HT1080 (cell line): Measurements from ENCODE around the gene IDUA. TPM values are rescaled to one million over a fixed set of nuclear protein-coding genes. Genes with fewer than 3 reads are reported as not detected.
A peak's percentile ranks its signal among the peaks of the same experiment; 100 is the strongest.

Experiments used
- DNase-seq: peaks from one replicate; pipeline ENCODE4 v3.0.0-alpha.2; 2015; ENCODE audit warnings: low read depth
- total RNA-seq: library from RNA; depleted of rRNA; stranded (reverse); fragments of >200 nt; shearing (Covaris generic); gene quantifications from 2 replicates; pipeline ENCODE4 v1.2.3, GENCODE V29; 2014

IDUA gene
- total RNA-seq, 1 experiment from 2014 or later, result 8.2 TPM

DNA sequence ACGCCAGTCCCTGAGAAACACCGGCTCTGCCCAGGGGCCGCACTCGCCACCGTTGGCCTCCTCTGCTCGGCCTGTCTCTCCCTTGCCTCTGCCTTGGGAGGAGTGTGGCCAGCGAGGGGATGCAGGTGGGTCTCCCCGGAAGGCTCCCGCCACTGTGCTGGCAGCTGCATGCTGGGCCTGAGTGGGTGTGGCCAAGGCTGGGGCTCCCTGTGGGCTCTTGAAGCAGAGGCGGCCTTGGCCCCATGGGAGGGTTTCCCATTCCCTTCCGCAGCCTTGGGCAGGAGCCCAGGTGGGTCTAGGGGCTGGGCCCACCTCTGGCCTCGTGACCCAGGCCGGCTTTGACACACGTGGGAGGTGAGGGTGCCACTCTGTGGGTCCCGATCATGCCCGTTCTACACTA, 43.7 kb downstream of the IDUA start:
- no peak for DNase-seq

DNA sequence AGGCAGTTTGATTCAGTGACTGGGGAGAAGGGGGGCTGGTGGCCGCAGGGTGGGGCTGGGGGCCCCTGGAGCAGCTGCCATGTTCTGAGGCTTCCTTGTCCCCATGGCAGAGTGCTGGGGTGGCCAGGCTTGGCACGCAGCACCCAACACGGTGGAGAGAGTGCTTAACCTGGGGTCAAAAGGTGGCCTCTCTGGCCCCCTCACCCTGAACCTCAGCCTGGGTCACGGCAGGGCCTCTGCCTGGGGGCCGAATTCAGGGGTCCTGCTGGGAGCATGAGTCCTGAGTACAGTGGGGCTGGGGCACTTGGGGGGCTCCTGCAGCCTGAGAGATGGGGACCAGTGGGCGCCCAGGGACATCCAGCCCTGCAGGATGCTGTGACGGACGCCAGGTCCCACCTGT, 44.5 kb downstream of the IDUA start:
- DNase-seq, result no peak

DNA sequence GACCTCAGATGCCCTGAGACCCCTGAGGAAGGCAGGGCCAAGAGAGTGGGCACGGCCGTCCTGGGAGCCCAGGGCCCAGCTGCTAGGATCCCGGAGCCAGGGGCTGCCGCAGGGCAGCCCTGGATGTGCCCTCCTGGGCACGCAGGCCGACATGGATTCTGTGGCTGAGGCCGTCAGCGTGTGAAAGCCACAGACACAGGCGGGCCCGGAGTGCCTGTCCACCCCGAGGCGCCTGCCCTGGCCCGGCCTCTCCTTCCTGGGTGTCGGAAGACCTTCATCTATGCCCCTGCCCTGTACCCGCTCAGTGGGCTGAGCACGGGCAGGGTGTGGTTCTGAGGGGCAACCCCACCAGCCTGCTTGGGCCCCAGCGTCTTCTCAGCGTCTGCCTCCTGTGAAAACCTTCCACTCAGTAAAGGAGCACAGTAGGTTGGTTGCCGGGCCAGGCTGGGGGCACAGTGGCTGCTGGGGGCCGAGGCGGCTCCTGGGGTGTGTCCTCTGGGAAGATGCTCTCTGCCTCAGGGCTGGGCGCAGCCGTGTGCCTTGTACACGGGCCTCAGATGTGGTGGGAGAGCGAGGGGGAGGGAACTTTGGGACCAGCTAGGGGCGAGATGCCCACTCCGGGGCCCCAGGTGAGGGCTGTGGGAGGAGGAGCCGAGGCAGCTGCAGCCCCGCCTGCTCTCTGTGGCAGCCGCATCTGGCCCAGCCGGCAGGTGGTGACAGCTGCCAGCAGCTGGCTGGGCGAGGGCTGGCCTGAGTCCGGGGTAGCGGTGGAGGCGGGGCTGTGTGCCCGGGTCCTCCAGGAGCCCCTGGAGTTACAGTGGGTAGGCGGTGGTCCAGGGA, 45.3 kb downstream of the IDUA start:
- DNase-seq, result no peak

DNA sequence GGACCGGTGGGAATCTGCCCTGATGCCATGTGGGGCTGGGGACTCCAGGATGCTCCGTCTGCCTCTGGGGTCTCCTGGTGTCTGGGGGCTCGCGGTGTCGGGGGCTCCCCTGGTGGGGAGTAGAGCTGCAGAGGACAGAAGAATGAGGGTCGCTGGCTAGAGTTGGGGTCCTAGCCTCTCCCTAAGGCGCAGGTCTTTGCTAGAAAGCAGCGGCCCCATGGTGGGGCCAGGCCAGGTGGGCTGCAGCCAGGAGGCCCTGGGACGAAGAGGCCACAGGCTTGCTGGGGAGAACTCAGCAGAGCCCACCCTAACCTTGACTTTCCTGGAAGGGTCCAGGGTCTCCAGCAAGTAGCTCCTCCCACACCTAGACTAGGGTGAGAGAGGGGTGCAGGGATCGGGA, 46.0 kb downstream of the IDUA start:
- DNase-seq, result no peak

DNA sequence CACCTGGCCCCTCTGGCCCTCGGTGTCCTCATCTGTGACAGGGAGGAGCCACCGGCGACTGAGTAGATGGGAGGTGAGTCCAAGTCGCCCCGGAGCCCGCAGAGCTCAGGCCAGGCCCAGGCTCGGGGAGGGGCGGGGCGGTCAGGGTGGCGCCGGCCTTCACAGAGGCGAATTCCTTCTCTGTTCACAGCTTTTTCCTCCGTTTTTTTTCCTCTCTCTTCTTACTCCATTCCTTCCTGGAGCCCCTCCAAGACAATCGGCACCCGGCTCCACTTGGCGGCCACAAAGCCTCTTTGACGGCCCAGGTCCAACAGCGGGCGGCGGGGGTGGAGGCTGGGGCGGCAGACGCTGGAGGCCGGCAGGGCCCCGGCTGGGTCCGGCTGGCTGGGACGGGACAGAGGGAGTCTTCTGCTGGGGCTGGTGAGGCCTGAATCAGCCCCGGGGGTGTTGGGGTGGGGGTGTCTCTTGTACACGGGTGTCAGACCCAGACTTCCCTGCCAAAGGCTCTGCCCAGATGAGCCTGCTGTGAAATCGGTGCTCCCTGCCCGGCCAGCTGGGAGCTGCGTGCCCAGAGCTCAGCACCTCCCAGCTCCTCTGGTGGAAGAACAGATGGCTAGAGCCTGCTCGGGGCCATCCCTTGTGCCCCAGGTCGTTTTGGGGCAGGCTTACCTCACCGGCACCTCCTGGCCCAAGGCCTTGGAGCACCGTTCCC, 47.2 kb downstream of the IDUA start:
- no peak for DNase-seq

DNA sequence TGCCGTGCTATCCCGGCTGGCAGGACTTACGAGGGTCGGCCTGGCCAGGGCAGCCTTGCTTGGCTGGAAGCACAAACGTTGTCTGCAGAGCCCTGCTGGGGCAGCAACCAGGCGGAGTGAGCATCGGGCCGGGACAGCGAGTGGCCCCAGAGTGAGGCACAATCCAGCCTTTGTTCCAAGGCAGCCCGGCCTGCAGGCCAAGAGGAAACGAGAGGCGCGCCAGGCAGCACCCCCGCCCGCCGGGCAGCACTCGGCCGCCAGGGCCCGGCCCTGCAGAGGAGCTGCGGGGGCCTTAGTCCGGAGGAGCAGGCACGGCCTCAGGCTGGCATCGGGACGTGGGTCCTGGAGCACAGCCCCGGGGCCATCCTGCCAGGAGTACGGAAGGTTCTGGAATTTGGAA, 48.7 kb downstream of the IDUA start:
- no peak for DNase-seq

DNA sequence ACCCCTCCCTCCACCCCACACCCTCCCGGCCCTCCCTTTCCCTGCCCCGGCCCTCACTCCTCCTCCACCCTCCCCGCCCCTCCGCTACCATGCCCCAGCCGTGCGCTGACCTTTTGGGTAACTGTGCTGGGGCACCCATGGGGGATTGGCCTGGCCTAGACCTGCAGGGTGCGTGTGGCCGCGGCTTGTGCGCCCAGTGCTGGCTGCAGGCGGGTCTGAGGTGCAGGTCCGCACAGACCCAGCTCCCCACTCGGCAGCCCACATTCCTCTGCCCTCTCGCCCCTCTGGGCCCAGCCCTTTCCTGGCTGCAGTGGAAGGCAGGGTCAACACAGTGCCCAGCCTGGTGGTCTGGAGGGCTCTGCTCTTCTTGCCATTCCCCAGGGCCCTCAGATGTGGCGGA, 49.3 kb downstream of the IDUA start:
- no peak for DNase-seq

DNA sequence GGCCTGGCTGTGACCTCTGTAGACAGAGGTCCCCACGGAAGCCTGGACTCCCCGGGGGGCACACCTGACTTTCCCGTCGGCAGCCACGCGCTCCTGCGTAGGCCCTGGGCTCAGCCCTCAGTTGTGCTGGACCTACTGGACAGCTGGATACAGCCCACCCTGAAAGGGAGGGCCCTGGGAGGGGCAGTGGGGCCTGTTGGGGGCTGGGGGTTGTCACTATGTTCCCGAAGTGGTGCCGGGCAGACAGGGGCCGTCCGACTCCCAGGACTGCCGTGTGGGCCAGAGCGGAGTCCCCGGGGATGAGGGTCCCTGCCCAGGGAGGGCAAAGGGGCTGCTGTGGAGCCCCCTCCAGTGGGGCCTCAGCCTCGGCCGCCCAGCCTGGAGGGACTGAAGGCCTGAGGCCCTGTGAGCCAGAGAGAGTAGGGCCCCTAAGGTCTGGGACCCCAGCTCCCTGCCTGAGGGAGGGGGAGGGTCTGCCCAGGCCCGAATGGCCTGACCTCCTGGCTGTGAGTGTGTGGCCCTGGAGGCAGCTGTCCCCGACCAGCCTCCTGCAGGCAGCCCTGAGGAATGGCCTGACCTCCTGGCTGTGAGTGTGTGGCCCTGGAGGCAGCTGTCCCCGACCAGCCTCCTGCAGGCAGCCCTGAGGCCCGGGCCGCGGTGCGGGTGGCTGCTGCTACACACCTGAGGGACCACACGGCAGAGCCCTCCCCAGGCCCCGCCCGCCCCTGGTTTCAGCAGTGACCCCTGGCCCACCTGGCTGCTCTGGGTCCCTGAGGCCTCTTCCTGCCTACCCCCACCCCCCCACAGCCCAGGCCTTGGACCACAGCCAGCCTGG, 50.3 kb downstream of the IDUA start:
- no peak for DNase-seq

DNA sequence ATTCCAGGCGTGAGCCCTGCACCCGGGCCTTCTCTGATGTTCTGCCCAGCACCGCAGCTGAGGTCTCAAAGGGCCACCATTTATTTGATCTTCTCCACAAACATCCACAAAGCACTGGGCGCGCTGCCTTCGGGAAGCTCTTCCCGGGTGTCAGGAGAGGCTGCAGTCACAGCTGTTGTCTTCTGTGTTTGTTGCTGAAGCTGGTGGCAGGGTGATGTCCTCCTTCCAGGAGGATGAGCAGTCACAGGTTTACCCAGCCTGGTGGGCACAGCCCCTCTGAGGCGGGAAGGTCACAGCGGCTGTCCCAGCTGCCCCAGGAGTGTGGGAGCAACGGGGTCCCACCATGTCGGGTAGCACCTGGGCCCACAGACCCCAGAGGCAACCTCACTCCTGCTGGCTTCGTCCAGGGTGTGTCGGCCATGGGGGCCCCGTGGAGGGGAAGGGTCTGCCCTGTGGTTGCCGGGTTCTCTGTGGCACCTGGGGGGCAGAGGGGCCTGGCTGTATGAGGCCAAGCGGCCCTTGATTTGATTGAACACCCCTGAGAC, 52.2 kb downstream of the IDUA start:
- DNase-seq, result no peak

DNA sequence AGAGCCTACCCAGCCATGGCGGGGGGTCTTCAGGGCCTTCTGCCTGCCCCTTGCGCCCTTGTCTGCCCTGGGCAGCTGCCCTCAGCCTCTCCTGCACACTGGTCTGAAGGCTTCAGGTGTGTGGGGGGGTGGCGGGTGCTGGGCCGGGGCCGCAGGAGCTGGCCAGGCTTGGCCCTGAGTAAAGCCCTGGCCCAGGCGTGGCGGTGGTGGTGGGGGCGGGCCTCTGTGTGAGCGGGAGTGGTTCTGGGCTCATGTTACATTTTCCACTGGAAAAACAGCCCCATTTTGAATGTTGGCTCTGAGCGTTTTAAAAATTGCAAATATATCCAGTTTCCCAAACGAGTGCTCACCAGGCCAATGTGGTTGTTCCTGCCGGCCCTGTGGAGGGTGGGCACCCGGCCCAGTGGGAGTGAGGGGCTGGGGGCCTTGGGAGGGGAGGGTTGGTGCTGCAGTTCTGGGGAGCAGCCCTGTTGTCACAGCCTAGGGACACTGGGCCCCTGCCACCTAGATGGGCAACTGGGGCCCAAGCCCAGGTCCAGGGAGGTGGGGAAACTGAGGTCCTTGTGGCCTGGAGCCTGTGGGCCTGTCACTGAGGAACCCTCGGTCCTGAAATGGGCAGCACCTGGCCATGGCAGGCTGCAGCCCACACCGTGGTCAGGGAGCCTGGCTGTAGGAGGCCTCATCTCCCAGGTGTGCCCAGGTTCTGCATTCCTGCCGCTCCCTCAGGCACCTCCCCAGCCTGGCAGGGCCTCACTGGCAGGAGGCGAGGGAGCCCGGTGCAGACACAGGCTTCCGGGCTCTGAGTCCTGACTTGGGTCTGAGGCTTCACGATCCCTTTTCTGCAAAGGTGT, 52.9 kb downstream of the IDUA start:
- no peak for DNase-seq

DNA sequence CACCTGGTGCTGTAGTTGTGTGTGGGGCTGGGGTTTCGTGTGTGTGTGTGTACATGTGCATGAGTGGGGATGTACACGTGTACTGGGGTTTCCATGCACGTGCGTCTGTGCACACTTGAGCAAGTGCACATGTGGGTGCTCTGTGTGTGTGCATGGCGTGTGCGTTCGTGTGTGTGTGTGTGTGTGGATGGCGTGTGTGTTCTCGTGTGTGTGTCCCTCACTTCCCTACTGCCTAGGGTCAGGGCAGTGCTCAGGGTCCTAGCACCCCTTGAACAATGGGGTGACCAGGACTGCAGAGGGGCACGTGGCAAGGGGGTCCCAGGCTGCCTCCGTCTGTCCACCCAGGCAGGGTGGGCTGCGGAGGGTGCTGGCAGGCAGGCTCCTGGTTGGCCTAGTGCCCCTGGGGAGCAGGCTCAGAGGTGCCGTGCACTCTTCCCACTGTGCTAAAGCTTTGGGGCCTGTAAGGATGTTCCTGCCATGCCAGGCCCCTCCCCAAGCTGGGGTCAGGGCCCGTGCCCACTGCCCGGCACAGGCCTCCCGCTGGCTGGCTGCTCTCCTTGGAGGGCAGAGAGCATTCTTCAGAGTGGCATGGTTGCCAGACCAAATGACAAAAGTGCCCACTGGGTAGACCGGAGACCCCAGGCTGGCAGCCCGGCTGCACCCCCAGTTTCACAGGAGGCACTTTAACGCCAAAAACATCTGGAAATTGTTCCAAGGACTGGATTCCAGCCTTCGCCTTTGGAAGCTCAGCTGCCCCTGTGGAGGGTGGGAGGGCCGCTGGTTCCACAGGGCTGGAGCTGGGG, 53.7 kb downstream of the IDUA start:
- no peak for DNase-seq

DNA sequence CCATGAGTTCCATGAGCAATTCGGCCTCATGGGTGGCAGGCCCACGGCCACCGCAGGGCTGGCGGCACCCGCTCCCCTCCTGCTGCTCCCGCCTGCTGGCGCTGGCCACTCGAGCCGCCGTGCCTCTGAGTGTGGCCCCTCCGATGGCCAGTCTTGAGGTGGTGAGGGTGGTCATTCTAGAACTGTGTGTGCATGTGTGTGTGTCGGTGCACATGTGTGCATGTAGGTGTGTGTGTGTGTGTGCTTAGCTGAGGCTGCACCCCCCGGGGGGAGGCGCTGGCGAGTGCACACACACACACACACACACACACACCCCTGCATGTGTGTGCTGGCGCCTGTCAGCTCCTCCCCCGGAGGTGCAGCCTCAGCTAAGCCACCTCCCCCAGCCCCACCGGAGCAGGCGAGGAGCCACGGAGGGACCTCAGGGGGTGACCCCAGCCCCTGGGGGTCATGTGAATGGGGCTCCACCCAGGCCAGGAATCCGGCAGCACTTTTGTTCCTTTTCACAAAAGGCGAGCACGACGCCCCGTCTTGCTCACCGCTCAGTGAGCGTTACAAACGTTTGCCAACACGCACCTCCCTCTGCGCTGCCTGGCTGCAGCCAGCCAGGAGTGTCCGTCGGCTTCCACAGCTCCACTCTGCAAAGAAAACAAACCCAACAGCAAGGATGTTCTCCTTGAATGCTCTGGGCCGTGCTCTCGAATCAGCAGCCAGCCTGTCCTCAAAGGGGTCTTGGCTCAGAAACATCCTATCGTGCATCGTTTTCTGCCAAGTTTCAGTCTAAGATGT, 54.5 kb downstream of the IDUA start:
- DNase-seq, result no peak

DNA sequence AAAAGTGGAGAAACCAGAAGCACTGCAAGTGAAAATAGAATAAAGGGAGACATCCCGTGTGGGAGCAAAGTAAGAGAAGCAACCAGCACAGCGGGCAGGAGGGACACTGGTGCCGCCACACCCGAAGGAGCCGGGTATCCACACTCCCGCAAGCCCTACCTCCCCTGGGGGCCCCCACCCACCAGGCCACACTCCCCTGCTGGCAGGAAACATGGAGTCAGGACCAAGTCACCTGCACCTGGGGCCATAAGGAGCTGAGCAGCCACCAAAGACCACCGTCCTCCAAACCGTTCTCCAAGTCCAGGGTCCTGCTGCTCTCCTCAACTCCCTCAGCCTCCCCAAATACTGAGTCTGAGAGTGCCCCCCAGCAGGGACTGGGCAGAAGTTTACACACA, 55.1 kb downstream of the IDUA start:
- no peak for DNase-seq

DNA sequence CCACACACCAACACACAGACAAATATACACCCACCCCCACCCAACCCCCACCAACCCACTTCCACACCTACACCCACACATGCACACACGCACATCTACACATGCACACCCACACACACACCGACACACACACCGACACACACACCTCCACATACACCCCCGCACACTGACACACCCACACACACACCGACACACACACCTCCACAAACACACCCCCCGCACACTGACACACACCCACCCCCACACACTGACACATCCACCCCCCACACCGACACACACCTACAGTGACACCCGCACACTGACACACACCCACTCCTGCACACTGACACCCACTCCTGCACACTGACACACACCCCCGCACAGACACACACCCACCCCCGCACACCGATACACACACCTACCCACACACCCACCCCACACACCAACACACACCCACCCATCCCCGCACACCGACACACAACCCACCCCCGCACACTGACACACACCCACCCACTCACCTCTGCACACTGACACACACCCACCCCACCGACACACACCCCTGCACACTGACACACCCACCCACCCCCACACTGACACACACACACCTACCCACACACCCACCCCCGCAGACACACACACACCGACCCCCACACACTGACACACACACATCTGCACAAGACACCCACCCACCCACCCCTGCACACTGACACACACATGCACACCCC, 55.7 kb downstream of the IDUA start:
- no peak for DNase-seq

DNA sequence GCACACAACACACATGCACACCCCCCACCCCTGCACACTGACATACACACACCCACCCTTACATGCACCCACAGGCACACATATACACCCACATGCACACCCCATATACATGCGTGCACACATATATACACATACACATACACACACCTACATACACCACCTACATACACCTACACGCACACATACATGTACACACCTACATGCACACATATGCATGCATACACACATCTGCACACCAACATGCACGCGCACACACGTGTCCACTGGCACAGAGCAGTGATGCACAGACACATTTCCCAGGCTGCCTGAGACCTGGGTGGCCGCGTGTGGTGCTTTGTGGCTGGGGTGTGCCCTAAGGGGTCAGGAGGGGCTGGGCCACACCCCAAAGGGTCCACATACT, 56.3 kb downstream of the IDUA start:
- no peak for DNase-seq

DNA sequence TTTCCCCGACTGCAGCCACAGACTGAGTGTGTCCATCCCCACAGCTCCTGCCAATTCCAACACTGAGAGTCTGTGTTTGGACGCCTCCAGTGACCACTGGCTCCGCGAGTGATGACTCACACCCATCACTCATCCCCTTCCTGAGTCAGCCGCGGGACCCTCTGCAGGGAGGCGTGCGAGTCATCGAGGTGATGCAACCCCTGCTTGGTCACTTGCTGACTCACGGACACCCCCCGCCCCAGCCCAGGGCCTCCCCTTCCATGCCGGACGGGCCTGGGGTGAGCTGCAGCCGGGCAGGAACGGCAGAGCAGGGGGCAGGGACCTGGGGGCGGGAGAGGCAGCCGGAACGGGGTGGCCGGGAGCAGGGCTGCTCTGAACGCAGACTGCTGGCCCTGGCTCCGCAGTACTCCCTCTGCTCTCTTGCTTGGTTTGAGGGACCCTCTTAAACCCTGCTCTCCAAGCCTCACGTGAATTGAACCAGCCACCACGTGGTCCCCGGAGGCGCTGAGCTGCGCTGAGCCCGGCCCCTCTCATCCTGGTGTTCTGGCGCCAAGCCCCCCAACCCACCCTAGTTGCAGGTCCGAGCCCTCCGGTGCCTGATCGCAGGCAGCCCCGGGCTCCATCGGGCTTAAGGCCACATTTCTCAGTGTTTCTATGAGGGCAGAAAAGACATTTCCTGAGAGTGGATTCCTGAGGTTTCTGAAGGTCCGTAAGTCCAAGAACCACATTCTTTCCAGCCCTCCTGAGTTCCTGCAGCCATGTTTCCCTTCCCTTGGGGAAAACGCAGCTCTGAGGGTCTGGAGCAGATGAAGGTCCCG, 57.0 kb downstream of the IDUA start:
- DNase-seq, result peak; percentile 99

DNA sequence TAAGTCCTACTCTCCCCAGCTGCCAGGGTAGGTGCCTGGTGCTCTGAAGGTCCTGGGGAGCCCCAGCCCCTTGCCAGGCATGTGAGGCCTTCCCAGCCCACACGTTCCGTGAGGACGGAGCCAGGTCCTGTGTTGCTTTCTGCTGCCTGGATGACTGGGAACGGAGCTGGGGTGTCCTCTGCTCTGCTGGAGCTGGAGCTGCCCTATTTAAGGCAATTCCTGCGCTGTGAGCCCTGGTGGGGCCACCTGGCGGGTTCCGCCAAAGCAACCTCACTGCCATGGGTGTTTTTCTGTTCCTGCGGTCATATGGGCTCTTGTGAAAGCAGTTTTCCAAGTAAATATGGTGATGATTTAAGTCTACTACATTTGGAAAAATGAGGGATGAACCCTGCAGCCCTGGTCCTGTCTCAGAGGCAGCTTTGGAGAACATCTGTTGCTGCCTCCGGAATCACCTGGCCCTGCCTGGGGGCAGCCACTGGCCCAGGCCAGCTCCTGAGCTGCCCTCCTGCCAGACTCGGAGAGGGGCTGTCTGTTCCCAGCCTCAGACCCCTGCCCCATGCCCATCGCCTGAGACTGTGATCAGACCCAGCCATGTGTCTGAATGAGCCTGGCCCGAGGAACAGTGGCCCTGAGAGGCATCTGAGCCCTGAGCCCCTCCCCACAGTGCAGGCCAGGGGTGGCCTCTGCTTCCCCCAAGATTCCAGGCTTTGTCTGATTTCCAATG, 57.8 kb downstream of the IDUA start:
- no peak for DNase-seq
